Activated CD8-positive, alpha-beta memory T cell treated with anti-CD3 and anti-CD28 coated beads, Interleukin-2, amount 50 U/mL, for 1 hour (primary cell): ENCODE measurements around the gene AGT.
"Not testable (repeated sequence)": the region's sequence is repeated elsewhere in the genome, so short reads cannot be mapped to it uniquely, and the experiment has no call there.

Source experiments
- DNase-seq: peaks from one replicate; pipeline ENCODE4 v3.0.0-alpha.2; 2020; ENCODE audit errors: extremely low read depth

AGT gene

DNA sequence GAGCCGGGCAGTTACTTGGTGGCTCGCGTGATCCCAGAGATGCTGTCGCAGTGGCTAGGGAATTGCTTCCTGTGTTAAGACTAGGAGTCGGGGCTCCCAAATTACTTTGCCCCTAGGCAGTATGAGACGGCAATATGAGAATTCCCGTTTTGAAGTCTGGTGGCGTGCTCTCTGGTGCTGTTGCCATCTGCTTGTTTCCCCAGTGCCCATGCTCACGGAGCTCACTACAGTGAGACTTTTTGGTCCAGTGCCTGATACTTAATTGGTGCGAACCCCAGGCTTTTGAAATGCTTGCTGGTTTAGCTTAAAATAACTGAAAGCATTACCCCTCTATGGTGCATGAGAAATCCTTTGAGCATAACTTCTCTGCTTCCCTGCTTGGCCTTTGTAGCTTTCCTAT, 22.3 kb downstream of the AGT start:
- no peak for DNase-seq

DNA sequence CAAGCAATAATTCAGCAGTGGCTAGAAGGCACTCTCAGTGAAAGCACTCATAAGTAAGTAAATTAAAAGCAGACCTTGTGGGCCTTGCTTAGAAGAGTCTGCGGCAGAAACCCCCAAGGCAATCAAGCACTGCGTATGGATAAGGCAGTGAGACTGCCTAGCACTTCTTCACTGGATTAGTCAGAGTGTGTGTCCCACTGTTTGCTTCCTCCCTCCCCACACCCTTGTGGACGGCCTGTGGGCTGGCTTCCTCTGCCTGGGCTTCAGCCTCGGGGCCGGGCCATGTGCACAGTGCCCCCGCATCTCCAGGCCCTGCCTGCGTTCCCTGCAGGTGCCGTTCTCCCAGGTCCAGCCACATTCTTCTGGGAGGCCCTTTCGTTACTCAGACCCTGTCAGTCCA, 23.8 kb downstream of the AGT start:
- no peak for DNase-seq

DNA sequence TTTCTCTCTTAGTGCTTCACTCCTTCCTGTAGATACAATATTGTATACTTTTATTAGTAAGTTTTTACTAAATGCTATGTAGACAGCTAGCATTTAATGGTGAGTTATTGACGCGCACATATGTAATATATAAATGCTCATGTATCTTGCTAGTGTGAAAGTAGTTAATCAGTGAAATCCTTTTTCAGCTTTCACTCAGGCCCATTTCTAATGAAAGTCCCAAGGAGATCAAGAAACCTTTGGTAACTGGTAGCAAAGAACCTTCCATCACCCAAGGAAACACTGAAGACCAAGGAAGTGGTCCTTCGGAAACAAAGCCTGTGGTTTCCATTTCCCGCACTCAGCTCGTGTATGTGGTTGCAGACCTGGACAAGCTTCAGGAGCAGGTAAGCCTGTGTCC, 27.2 kb downstream of the AGT start:
- no peak for DNase-seq

DNA sequence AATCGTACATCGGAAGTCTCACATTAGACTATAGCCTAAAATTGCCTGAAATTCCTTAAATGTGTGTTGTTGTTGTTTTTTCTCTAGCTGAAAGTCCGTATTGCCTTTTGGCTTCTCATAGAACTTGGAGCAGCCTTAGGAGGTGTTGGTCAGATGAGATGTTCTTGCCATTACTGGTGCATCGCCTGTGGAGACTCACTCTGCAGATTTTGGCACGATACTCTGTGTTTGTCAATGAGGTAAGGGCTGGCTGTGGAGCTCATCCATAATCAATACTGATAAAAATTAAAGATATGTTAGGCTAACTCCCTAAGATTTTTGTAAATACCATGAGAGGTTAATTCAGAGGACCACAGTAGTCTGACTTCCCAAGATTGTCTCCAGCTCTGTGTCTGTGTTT, 28.9 kb downstream of the AGT start:
- no peak for DNase-seq

DNA sequence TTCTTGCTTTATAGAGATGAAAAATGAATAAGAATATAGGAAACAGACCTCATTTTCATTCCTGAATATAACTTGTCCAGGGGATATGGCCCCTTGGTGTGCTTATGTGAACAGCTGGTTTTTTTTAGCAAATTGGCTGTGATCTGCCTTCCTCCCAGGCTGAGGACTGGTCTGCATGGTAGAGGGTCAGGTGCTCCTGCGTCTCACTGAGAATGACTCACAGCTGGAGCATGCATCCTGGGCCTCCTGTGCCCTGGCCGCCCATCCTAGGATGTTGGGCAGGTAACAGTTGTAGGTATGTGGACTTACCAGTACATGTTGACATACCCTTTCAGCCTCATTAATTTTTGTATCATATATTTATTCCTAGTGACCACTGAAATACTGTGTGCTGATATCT, 29.8 kb downstream of the AGT start:
- no peak for DNase-seq

DNA sequence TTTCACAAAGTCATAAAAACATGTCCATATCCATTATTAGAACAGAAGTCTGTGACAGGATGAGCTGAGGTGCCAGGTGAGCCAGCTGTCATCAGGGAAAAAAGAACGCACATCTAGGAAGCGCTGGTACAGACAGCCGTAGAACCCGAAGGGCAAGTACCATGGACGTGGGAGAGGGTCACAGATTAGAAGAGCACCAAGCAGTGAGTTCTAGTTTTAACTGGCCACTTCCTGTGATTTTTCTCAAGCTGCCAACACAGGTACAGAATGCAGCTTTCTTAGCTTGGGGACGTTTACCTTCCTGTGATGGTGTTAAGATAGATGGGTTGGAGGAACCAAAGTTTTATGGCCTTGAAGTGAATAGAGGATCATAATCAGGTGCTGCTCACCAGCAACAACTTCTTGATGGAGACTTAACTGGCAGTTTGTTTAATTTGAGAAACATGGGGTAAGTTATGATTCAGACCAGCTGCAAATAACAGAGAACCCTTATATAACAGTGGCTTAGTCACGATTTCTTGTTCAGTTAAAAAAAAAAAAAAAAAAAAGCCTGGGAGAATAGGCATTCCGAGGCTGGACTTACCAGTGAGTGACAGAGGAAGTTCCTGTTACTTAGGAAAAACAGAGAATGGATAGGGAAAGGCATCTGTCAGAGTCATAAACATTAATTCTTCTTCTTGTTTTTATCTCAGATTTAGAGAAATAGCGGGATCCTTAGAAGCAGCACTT, 30.9 kb downstream of the AGT start:
- DNase-seq = no peak

DNA sequence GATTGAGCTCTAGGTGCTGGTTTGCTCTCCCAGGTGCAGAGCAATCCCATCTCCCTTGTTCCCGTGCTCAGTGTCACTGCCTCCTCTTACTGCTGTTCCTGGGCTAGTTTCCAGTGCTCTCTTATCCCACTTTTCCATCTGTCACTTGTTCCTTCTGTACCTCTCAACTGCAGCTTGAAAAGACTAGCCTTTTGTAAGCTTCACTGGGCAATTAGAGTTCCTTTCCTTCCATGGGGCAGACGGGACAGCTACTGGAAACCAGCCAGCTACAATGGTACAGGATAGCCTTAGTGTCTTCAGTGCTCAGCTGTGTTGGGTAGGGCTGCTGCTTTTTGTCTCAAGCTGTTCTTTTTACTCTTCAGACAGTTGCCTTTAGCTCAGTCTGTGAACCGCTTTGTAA, 31.6 kb downstream of the AGT start:
- no peak for DNase-seq

DNA sequence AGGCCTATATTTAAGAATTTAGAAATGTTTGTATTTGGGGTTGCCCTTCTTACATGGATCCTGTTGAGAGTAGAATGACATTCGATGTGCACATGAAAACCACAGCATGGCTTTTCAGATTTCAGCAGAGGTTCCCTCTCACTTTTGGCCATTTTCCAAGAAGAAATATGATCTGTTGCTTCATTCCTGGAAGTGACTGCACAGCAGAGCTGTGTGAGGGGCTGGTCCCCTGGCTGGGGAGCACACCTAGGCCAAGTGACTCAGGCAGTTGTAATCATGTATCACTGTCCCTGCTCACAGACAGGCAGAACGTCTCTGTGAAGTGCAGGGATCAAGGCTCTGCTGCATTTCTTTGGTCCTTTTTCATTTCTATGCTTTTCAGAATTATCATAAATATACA, 32.3 kb downstream of the AGT start:
- DNase-seq = no peak

DNA sequence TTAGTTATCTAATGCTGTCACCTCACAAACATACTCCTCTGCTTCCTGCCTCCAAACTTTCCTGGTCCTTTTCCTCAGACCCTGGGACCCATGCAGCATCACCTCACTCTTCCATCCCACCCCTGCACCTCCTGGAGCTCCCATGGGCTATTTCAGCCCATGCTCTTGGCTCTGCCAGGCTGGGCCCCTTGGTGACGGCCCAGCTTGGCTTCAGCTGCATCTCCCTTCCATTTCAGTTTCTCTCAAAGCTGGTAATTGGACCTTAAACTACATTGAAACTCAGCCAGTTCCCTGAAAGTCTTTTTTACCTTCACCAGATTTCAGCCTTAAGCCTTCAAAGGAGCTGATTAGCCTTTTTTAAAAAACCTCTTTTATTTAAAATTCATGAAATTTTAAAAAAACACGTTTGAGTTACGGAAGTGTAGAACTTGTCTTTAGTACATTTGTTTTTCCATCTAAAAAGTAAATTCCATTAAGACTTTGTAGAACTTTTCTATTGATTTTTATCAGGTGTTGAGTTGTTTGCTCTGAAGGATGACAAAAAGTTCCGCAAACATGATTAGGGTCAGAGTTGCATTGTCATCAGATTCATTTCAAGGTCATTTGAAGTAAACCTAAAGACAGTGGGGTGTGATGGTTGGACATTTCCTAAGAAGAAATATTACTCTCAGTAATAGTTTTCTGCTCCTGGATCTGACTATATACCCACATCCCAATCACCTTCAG, 33.5 kb downstream of the AGT start:
- DNase-seq = no peak

DNA sequence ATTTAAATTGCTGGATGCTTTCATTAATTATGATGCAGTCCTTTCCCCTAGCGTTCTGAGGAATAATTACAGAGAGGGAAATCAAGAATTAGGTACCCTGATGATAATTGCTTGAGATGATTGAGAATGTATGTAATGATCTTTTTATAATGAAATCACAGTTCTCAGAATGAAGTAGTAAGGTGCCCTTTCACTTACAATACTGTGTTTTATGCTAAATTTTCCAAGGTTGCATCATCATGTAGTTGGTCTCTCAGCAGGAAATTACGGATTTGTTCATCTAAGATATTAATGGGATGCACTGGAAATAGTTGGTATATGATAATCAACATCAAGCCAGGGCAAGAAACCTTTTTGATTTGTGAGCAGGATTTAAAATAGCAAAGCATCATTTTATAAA, 34.1 kb downstream of the AGT start:
- no peak for DNase-seq

DNA sequence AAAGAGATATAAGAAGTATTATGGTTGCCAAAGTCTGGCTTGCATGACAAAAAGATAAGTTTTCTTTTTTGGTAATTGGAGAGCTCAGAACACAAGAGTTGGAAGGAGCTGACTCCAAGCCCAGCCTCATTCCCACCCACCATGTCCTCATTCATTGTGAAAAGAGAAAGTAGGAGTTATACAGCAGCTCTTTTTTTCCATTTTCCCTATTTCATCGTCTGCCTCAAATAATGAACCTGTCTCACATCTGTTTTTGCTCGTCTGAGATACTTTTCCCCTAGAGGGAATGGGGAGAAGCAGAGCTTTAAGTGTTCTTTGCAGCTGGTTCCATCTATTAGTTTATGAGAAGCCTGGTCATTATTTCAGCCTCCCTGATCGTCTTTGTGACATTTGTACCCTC, 34.7 kb downstream of the AGT start:
- no peak for DNase-seq

DNA sequence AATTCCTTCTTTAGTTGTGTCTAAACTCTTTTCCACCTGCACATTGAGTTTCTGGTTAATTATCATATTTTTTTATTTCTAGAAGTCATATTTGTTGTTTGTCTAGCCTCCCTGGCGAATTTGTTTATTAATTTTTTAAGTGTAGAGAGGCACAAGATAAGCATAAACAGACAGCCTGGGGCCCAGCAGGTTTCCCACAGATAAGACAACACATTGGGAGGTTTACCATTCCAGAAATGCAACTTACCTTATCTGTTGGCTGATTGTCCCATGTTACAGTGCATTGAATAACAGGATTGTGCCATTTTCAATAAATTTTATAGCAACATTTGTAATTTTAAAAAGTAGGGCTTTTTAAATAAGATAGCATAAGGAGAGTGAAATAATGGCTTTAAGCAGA, 36.7 kb downstream of the AGT start:
- DNase-seq = no peak

DNA sequence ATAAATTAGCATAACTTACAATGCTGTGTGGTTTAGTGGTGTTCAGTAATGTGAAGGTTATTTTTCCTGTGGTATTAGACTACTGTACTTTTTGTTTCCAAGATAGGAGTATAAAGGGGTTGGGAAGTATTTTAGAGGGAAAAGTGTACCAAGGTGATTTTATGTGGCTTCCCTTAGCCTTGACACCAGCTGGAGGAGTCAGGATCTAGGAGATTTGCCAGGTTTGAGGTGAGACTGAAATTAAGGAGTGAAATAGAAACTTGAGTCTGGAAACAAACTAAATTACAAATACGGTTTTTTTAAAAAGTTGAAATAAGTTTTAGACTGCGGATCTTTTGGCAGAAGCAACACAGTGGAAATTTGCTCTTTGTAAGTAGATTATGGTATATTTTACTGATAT, 39.3 kb downstream of the AGT start:
- no peak for DNase-seq

DNA sequence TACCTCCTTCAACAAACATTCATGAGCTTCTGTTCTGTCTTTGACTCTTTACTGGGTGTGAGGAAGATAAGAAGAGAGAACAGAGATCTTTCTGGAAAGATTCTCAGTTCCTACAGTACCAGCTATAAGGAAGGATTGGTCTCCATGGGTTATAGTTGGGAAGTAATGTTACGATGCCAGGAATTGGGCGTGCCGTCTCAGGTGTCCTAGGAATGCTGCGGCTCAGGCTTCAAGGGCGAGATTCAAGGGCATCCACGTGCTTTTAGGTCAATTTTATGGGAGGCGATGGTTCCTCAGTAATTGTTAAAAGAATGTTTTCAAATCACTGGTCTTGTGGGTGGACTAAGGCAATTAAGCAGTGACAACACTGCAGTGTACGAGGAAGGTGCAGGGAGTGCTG, 44.4 kb downstream of the AGT start:
- no peak for DNase-seq

DNA sequence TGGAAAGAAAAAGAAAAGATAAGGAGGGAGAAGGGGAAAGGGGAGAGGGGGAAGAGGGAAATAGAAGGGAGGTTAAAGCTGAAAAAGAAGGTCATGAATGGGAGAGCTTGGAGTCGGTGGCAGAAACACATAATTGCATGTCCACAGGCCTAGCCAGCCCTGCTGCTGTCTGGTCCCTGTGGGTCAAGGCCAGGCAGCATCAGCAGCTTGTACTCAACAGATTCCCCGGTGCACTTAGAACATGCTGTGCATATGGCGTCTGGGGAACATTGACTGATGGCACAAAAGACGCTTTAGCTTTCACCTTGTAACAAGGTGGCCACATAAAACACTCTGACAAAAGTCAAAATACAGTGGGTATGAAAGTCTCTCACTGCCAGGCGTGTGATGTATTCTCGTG, 45.7 kb downstream of the AGT start:
- DNase-seq = no peak

DNA sequence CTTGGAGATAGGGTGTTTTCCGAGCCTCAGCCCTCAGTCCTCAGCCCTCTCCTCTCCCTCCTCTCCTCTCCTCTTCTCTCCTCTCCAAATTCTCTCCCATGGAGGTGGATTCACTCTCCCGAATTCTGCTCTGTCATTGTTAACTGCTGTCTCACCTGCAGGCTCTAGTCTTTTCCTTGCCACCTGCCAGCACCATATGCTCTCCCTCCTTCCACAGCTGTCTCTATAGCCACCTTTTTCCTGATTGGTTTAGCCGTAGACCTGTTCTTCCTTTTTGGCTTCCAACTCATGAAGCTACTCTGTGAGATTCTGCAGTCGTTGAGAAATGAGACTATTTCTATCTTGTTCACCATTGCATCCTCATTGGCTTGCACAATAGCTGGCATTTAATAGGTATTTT, 51.9 kb downstream of the AGT start:
- no peak for DNase-seq

DNA sequence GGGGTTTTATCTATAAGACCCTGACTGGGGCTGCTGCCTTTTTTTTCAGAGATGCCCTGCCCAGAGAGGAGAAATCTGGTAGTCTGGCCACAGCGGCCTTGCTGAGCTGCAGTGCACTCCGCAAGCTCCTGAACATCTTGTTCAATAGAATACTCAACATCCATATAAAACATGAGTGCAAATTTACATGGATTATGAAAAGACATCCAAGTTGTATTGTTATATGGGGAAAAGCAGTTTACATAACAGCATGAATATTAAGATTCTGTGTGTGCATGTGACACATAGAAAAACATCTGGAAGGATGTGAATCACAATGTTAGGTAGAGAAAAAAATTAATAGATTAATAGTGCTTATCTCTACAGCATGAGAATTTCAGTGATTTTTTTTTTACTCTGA, 55.2 kb downstream of the AGT start:
- no peak for DNase-seq

DNA sequence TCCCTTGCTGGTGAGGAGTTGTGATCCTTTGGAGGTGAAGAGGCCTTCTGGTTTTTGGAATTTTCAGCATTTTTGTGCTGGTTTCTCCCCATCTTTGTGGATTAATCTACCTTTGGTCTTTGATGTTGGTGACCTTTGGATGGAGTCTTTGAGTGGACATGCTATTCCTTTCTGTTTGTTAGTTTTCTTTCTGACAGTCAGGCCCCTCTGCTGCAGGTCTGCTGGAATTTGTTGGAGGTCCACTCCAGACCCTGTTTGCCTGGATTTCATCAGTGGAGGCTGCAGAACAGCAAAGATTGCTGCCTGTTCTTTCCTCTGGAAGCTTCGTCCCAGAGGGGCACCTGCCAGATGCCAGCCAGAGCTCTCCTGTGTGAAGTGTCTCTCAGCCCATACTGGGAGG, 55.8 kb downstream of the AGT start:
- DNase-seq = not testable (repeated sequence)

DNA sequence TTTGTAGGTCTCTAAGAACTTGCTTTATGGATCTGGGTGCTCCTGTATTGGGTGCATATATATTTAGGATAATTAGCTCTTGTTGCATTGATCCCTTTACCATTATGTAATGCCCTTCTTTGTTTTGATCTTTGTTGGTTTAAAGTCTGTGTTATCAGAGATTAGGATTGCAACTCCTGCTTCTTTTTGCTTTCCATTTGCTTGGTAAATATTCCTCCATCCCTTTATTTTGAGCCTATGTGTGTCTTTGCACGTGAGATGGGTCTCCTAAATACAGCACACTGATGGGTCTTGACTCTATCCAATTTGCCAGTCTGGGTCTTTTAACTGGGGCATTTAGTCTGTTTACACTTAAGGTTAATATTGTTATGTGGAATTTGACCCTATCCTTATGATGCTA, 57.2 kb downstream of the AGT start:
- not testable (repeated sequence) for DNase-seq
